ENCODE data around the gene KCNN1. TPM values are rescaled to one million over a fixed set of nuclear protein-coding genes. Genes with fewer than 3 reads are reported as not detected.

Gene KCNN1
- total and polyA plus RNA-seq, 2 of the 13 experiments (the other 11 are each of a cell fraction or from before 2014, with no cell fraction given): 0.04 TPM; not detected in 1

DNA sequence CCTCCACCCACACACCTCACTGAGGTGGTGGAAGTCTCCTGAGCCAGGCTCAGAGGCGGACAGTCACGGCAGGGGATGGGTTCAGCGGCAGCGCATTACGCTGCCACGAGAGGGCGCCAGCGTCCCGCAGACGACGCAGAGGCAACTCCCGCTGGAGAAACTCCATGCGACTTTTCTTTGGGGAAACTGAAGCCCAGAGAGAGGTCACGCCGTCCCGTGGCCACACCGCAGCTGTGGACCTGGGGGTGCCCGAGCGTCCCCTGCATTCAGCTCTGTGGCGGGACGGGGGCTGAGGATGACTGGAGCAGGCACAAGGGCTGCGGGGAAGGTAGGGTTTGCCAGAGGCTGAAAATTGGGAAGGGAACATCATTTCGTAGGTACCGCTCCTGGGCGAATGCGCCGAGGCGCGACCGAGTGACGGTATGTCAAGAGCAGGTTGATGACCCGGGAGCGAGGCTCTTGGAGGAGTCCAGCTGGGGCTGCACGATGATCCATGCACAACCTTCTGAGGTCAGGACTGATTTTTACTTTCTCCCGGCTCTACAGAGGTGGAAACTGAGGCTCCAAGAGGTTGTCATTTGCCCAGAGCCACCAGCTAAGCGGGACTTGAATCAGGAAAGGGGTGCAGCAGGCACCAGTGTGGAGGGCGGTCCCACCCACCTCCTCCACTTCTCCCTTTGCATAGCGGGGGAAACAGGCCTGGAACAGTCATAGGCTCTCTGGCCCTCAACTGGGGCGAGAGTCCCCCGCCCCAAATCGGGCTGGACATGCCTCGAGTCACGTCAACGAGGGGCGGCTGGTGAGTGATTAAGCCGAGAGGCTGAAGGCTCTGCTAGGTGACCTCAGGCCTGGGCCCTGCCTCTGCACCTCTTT lies 40.4 kb downstream of the KCNN1 start (continued):
- TF ChIP-seq NFAT5 (CRISPR knock-in tag; IDR thresholded peaks at IDR 0.05) (no peak), STAT5B (CRISPR knock-in tag; IDR thresholded peaks at IDR 0.05) (no peak), ZBTB46 (CRISPR knock-in tag; IDR thresholded peaks at IDR 0.05; ENCODE audit: borderline replicate concordance) (no peak), CHCHD3 (CRISPR knock-in tag; IDR thresholded peaks at IDR 0.05) (no peak), ZBTB7B (CRISPR knock-in tag; IDR thresholded peaks at IDR 0.05) (peak; percentile 50; the same call in 1 of the 2 replicates), WIZ (CRISPR knock-in tag; IDR thresholded peaks at IDR 0.05) (no peak), MYC (CRISPR knock-in tag; IDR thresholded peaks at IDR 0.05; ENCODE audit: borderline replicate concordance) (peak; percentile 56; the same call in 1 of the 2 replicates), ZNF850 (CRISPR knock-in tag; conservative IDR thresholded peaks at IDR 0.05) (0 out of 2 replicates have a peak, but pooled peaks have one; percentile 28), THAP11 (CRISPR knock-in tag; IDR thresholded peaks at IDR 0.05) (peak; percentile 53), PLRG1 (conservative IDR thresholded peaks at IDR 0.05) (no peak), UBTF (CRISPR knock-in tag; IDR thresholded peaks at IDR 0.05) (peak; percentile 50; the same call in 1 of the 2 replicates)
- TF ChIP-seq, protein P1, sequence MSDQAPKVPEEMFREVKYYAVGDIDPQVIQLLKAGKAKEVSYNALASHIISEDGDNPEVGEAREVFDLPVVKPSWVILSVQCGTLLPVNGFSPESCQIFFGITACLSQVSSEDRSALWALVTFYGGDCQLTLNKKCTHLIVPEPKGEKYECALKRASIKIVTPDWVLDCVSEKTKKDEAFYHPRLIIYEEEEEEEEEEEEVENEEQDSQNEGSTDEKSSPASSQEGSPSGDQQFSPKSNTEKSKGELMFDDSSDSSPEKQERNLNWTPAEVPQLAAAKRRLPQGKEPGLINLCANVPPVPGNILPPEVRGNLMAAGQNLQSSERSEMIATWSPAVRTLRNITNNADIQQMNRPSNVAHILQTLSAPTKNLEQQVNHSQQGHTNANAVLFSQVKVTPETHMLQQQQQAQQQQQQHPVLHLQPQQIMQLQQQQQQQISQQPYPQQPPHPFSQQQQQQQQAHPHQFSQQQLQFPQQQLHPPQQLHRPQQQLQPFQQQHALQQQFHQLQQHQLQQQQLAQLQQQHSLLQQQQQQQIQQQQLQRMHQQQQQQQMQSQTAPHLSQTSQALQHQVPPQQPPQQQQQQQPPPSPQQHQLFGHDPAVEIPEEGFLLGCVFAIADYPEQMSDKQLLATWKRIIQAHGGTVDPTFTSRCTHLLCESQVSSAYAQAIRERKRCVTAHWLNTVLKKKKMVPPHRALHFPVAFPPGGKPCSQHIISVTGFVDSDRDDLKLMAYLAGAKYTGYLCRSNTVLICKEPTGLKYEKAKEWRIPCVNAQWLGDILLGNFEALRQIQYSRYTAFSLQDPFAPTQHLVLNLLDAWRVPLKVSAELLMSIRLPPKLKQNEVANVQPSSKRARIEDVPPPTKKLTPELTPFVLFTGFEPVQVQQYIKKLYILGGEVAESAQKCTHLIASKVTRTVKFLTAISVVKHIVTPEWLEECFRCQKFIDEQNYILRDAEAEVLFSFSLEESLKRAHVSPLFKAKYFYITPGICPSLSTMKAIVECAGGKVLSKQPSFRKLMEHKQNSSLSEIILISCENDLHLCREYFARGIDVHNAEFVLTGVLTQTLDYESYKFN (CRISPR knock-in tag; conservative IDR thresholded peaks at IDR 0.05): 0 out of 2 replicates have a peak, but pooled peaks have one; percentile 15
- TF ChIP-seq, protein P2, sequence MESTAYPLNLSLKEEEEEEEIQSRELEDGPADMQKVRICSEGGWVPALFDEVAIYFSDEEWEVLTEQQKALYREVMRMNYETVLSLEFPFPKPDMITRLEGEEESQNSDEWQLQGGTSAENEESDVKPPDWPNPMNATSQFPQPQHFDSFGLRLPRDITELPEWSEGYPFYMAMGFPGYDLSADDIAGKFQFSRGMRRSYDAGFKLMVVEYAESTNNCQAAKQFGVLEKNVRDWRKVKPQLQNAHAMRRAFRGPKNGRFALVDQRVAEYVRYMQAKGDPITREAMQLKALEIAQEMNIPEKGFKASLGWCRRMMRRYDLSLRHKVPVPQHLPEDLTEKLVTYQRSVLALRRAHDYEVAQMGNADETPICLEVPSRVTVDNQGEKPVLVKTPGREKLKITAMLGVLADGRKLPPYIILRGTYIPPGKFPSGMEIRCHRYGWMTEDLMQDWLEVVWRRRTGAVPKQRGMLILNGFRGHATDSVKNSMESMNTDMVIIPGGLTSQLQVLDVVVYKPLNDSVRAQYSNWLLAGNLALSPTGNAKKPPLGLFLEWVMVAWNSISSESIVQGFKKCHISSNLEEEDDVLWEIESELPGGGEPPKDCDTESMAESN (CRISPR knock-in tag; conservative IDR thresholded peaks at IDR 0.05): no peak
